Liver (tissue), 9 donors: ENCODE data around the gene GBA3. TPM values are rescaled to one million over a fixed set of nuclear protein-coding genes. Genes with fewer than 3 reads are reported as not detected.

ENCODE experiments used
- DNase-seq: peaks from one replicate; pipeline ENCODE4 v3.0.0-alpha.2; 2017; ENCODE audit warnings: low spot score
- H3K27ac ChIP-seq, 2 donors: one replicate each; pipeline ENCODE4 v1.7.0; 2013; ENCODE audit warnings: inconsistent platforms in 2 of 2, low read length in 2 of 2, control low read depth in 1 of 2, low read depth in 1 of 2, mild to moderate bottlenecking in 1 of 2
- H3K27me3 ChIP-seq, 4 donors: one replicate each; pipeline versions ENCODE4 v1.6.1 to v1.7.0; 2013; ENCODE audit warnings: low read length in 3 of 4, inconsistent platforms in 1 of 4, mild to moderate bottlenecking in 1 of 4, moderate library complexity in 1 of 4; ENCODE audit not compliant: control insufficient read depth in 4 of 4, insufficient read depth in 4 of 4
- H3K36me3 ChIP-seq, 4 donors: one replicate each; pipeline versions ENCODE4 v1.6.1 to v1.7.0; 2013; ENCODE audit warnings: low read length in 3 of 4, mild to moderate bottlenecking in 3 of 4, low read depth in 1 of 4, moderate library complexity in 1 of 4; ENCODE audit not compliant: control insufficient read depth in 4 of 4, insufficient read depth in 3 of 4
- H3K4me1 ChIP-seq, 4 donors: one replicate each; pipeline versions ENCODE4 v1.6.1 to v1.7.0; 2013; ENCODE audit warnings: low read length in 3 of 4, mild to moderate bottlenecking in 3 of 4, moderate library complexity in 1 of 4; ENCODE audit not compliant: control insufficient read depth in 4 of 4, insufficient read depth in 4 of 4
- H3K4me3 ChIP-seq, 3 donors: one replicate each; pipeline versions ENCODE4 v1.6.1 to v1.7.0; 2013; ENCODE audit warnings: low read length in 3 of 3, control low read depth in 1 of 3, low read depth in 1 of 3, mild to moderate bottlenecking in 1 of 3
- H3K9ac ChIP-seq, 2 donors: one replicate each; pipeline ENCODE4 v1.7.0; 2013; ENCODE audit warnings: low read length in 2 of 2, mild to moderate bottlenecking in 2 of 2, moderate library complexity in 2 of 2, control low read depth in 1 of 2, low read depth in 1 of 2
- H3K9me3 ChIP-seq, 4 donors: one replicate each; pipeline versions ENCODE4 v1.6.1 to v1.7.0; 2013; ENCODE audit warnings: low read length in 3 of 4; ENCODE audit not compliant: control insufficient read depth in 4 of 4
- CTCF ChIP-seq: fragments of 150-350 bp; IDR thresholded peaks from 2 replicates; pipeline ENCODE4 v1.5.1; 2017; ENCODE audit warnings: improper control_type of control experiment, low read depth, low read length; ENCODE audit not compliant: missing input control
- EGR1 ChIP-seq, 2 donors: IDR thresholded peaks; 2 replicates each; pipeline ENCODE4 v1.6.1; 2016 to 2018; ENCODE audit warnings: antibody characterized with exemption in 2 of 2, low read depth in 2 of 2
- FOXA1 ChIP-seq: IDR thresholded peaks from 2 replicates; pipeline ENCODE4 v1.6.1; 2016; ENCODE audit warnings: antibody characterized with exemption
- FOXA2 ChIP-seq: IDR thresholded peaks from 2 replicates; pipeline ENCODE4 v1.6.1; 2016; ENCODE audit warnings: antibody characterized with exemption
- GABPA ChIP-seq, 2 donors: IDR thresholded peaks in 1 of 2; conservative IDR thresholded peaks in 1 of 2; 2 replicates each; pipeline ENCODE4 v1.6.1; 2016; ENCODE audit warnings: antibody characterized with exemption in 2 of 2, mild to moderate bottlenecking in 1 of 2, moderate library complexity in 1 of 2
- HNF4A ChIP-seq, 2 donors: conservative IDR thresholded peaks; 2 replicates each; pipeline ENCODE4 v1.6.1; 2016; ENCODE audit warnings: antibody characterized with exemption in 2 of 2, mild to moderate bottlenecking in 2 of 2
- HNF4G ChIP-seq: IDR thresholded peaks from 2 replicates; pipeline ENCODE4 v1.6.1; 2016; ENCODE audit warnings: antibody characterized with exemption
- JUND ChIP-seq, 2 donors: IDR thresholded peaks; 2 replicates each; pipeline ENCODE4 v1.6.1; 2016; ENCODE audit warnings: antibody characterized with exemption in 2 of 2
- MAX ChIP-seq: IDR thresholded peaks from 2 replicates; pipeline ENCODE4 v1.6.1; 2016; ENCODE audit warnings: antibody characterized with exemption
- NR2F2 ChIP-seq: IDR thresholded peaks from 2 replicates; pipeline ENCODE4 v1.6.1; 2016; ENCODE audit warnings: antibody characterized with exemption
- RAD21 ChIP-seq, 2 donors: IDR thresholded peaks; 2 replicates each; pipeline ENCODE4 v1.6.1; 2016; ENCODE audit warnings: antibody characterized with exemption in 2 of 2, mild to moderate bottlenecking in 2 of 2
- REST ChIP-seq: IDR thresholded peaks from 2 replicates; pipeline ENCODE4 v1.6.1; 2016; ENCODE audit warnings: antibody characterized with exemption, mild to moderate bottlenecking
- RXRA ChIP-seq, 2 donors: IDR thresholded peaks; 2 replicates each; pipeline ENCODE4 v1.6.1; 2017 to 2018; ENCODE audit warnings: antibody characterized with exemption in 2 of 2, mild to moderate bottlenecking in 1 of 2
- SP1 ChIP-seq: IDR thresholded peaks from 2 replicates; pipeline ENCODE4 v1.6.1; 2018; ENCODE audit warnings: antibody characterized with exemption, mild to moderate bottlenecking
- TAF1 ChIP-seq: conservative IDR thresholded peaks from 2 replicates; pipeline ENCODE4 v1.6.1; 2016; ENCODE audit warnings: antibody characterized with exemption, mild to moderate bottlenecking
- YY1 ChIP-seq: IDR thresholded peaks from 2 replicates; pipeline ENCODE4 v1.6.1; 2016; ENCODE audit warnings: antibody characterized with exemption, mild to moderate bottlenecking
- ZBTB33 ChIP-seq: IDR thresholded peaks from 2 replicates; pipeline ENCODE4 v1.6.1; 2016; ENCODE audit warnings: antibody characterized with exemption
- WGBS: extraction: QIAGEN DNeasy Blood & Tissue Kit; methylation state at CpG from one replicate; pipeline ENCODE4 v1.1.7; 2013; 5-methylcytosine and 5-hydroxymethylcytosine counted together
- polyA plus RNA-seq, 2 donors: library from polyadenylated mRNA; stranded (reverse) in 1 of 2; unstranded in 1 of 2; fragments of 200-250 nt in 1 of 2; fragments of >200 nt in 1 of 2; fragmentation: Nextera tagmentation in 1 of 2; extraction: Ambion mirVana in 1 of 2; gene quantifications; one replicate each; pipeline versions ENCODE4 v1.2.1 to v1.2.3, GENCODE V29; 2013 to 2015
- total RNA-seq, 2 donors: library from RNA; depleted of rRNA; stranded (reverse); fragments of >200 nt; gene quantifications; one replicate each; pipeline ENCODE4 v1.2.3, GENCODE V29; 2014
- donor health status: healthy.
- donor health status: healthy.
- donor health status: healthy.
- donor health status: healthy.
- donor health status: healthy.

GBA3 gene
- total and polyA plus RNA-seq, 4 donors, result 10.6 to 36.7 (median 18.9) TPM

- TF ChIP-seq NR2F2, result no peak
- TF ChIP-seq RXRA (IDR thresholded peaks at IDR 0.05), result no peak
- TF ChIP-seq JUND (IDR thresholded peaks at IDR 0.05), result no peak
- TF ChIP-seq MAX, result no peak
- TF ChIP-seq CTCF, result no peak
- TF ChIP-seq FOXA1, result no peak
- TF ChIP-seq EGR1 (IDR thresholded peaks at IDR 0.05; ENCODE audit: low read depth in 2 of 2), result no peak
- no peak for TF ChIP-seq ZBTB33
- TF ChIP-seq RAD21 (IDR thresholded peaks at IDR 0.05), result no peak
- no peak for TF ChIP-seq HNF4G
- no peak for TF ChIP-seq HNF4A (conservative IDR thresholded peaks at IDR 0.05)
- no peak for TF ChIP-seq REST
- no peak for TF ChIP-seq GABPA (IDR thresholded peaks at IDR 0.05 in 1 of 2, conservative IDR thresholded peaks at IDR 0.05 in 1 of 2)
- no peak for TF ChIP-seq YY1
- TF ChIP-seq SP1, result no peak
- TF ChIP-seq FOXA2, result no peak
- TF ChIP-seq TAF1, result no peak
- Histone ChIP-seq H3K9me3 (no peaks in the 10 kb centered on the region), H3K27ac (no peak overlapping the region), H3K27me3 (no peaks in the 10 kb centered on the region), H3K36me3 (peaks cover 0 to 12% (median 1%) of the 10 kb centered on the region in 4 donors), H3K9ac (no peak overlapping the region), H3K4me3 (no peak overlapping the region), H3K4me1 (no peaks in the 10 kb centered on the region)
- WGBS, result 79% methylated on average over 4 of the region's 4 CpGs
- DNase-seq, result no peak
Measured at GRCh38 chr4:22780317-22780716, 87.6 kb downstream of the GBA3 start.

- WGBS, result 89% methylated on average over 3 of the region's 3 CpGs
Measured at GRCh38 chr4:22780797-22781196, 88.1 kb downstream of the GBA3 start.

More at GRCh38 chr4:22780797-22781196, 88.1 kb downstream of the GBA3 start:
- Histone ChIP-seq H3K27ac (no peak overlapping the region), H3K9ac (no peak overlapping the region), H3K4me3 (no peak overlapping the region), H3K36me3 (peaks cover 0 to 12% (median 1%) of the 10 kb centered on the region in 4 donors), H3K27me3 (no peaks in the 10 kb centered on the region), H3K4me1 (no peaks in the 10 kb centered on the region), H3K9me3 (no peaks in the 10 kb centered on the region)
- no peak for DNase-seq
- TF ChIP-seq ZBTB33 (no peak), FOXA1 (no peak)
